ENCODE measurements around the gene SGO2. TPM values are rescaled to one million over a fixed set of nuclear protein-coding genes. Genes with fewer than 3 reads are reported as not detected.
"Not testable (repeated sequence)": the region's sequence is repeated elsewhere in the genome, so short reads cannot be mapped to it uniquely, and the experiment has no call there.

The SGO2 gene
- total RNA-seq, 1 donor from 2014 or later, result 3.3 TPM

DNA sequence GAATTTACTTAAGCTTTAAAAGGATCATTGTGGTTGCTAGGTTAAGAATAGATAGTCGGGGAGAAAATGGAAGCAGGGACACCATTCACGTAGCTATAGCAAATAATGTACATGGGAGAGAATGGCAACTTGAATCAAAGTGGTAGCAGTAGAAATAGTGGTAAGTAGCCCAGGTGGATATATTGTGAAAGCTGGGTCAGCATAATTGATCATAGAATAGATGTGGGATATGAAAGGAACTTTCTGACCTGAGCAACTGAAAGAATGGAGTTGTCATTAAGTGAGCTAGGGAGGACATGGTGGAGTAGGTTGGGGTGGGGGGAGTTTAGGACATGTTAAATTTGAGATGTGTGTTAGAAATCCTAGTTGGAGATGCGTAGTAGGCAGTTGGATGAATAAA is 2.2 kb downstream of the SGO2 start:
- peaks cover 2% of the 10 kb centered on the region for H3K36me3 Mint-ChIP-seq (ENCODE audit: low read depth)
- POLR2A ChIA-PET, result no interaction called here
- intact Hi-C loops (cut with micrococcal nuclease), result loop anchor here (5.0 to 10.0 kb wide), 5 partner anchors 334 to 1739 kb away; partner anchors contain the start of genes CLK1, FZD7, NOP58 and STRADB
- H3K4me1 Mint-ChIP-seq, result peaks cover 14% of the 10 kb centered on the region
- no peak overlapping the region for H3K27ac Mint-ChIP-seq
- peaks cover 5% of the 10 kb centered on the region for H3K27me3 Mint-ChIP-seq
- no peak for DNase-seq
- ATAC-seq (ENCODE audit: low read depth), result no peak
- H3K4me3 Mint-ChIP-seq, result no peak overlapping the region
- no peaks in the 10 kb centered on the region for H3K9me3 Mint-ChIP-seq
- CTCF ChIA-PET, result no interaction called here
- TF ChIP-seq, protein P1, sequence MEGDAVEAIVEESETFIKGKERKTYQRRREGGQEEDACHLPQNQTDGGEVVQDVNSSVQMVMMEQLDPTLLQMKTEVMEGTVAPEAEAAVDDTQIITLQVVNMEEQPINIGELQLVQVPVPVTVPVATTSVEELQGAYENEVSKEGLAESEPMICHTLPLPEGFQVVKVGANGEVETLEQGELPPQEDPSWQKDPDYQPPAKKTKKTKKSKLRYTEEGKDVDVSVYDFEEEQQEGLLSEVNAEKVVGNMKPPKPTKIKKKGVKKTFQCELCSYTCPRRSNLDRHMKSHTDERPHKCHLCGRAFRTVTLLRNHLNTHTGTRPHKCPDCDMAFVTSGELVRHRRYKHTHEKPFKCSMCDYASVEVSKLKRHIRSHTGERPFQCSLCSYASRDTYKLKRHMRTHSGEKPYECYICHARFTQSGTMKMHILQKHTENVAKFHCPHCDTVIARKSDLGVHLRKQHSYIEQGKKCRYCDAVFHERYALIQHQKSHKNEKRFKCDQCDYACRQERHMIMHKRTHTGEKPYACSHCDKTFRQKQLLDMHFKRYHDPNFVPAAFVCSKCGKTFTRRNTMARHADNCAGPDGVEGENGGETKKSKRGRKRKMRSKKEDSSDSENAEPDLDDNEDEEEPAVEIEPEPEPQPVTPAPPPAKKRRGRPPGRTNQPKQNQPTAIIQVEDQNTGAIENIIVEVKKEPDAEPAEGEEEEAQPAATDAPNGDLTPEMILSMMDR (IDR thresholded peaks at IDR 0.05), result no peak

DNA sequence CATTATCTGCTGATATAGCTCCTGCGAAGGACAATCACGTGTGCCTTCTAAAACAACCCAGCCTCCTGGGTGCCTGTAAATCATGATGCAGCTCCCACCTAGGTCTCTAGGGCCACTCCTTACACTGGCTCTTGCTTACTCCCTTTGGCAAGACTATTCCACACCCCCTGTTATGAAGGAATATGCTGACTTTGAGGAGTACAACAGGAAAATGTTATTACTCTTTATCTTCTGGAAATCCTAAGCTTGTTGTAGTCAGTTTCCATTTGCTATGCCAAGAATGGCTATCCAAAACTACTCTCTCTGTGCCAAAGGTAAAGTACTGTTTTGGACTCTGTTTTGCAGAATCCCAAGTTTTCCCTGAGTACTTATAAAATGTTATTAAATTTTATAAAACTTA is 7.7 kb downstream of the SGO2 start:
- POLR2A ChIA-PET, result no interaction called here

GRCh38 chr2:200534572-200534971 is 8.6 kb downstream of the SGO2 start:
- no peak overlapping the region for H3K27ac Mint-ChIP-seq
- POLR2A ChIA-PET, result no interaction called here
- H3K4me1 Mint-ChIP-seq, result no peaks in the 10 kb centered on the region
- no peak overlapping the region for H3K4me3 Mint-ChIP-seq
- CTCF ChIA-PET, result no interaction called here
- H3K36me3 Mint-ChIP-seq (ENCODE audit: low read depth), result peaks cover 6% of the 10 kb centered on the region
- ATAC-seq (ENCODE audit: low read depth) (no peak), DNase-seq (no peak)
- TF ChIP-seq, protein P1 (IDR thresholded peaks at IDR 0.05), result no peak
- intact Hi-C loops (cut with micrococcal nuclease), result no loop called here
- no peaks in the 10 kb centered on the region for H3K9me3 Mint-ChIP-seq
- H3K27me3 Mint-ChIP-seq, result no peaks in the 10 kb centered on the region

More for the DNA sequence above, 7.7 kb downstream of the SGO2 start:
- TF ChIP-seq, protein P1 (IDR thresholded peaks at IDR 0.05), result no peak
- ATAC-seq (ENCODE audit: low read depth), result no peak
- Mint-ChIP-seq H3K27ac (no peak overlapping the region), H3K9me3 (no peaks in the 10 kb centered on the region), H3K36me3 (ENCODE audit: low read depth) (peaks cover 3% of the 10 kb centered on the region), H3K4me1 (no peaks in the 10 kb centered on the region), H3K27me3 (no peaks in the 10 kb centered on the region), H3K4me3 (no peak overlapping the region)
- DNase-seq, result no peak
- CTCF ChIA-PET, result no interaction called here
- intact Hi-C loops (cut with micrococcal nuclease), result no loop called here

DNA sequence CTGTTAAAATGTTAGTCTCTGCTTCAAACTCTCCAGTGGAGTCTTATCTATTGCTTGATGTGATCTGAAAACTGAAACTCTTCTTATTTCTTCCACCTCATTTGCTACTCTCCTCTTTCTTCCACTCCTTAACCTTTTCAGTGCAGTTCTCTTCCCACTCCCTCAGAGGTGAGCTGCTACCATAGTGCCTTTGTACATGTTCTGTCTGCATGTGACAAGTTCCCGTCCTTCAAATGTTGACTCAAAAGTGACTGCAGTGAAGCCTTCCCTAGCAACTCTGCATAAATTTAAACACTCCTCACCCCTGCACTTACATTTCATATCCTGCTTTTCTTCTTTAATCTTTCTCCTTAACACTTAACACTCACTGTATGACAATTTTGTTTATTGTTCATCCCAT is 12.1 kb downstream of the SGO2 start:
- ATAC-seq (ENCODE audit: low read depth), result no peak
- TF ChIP-seq, protein P1 (IDR thresholded peaks at IDR 0.05), result no peak
- Mint-ChIP-seq H3K9me3 (no peaks in the 10 kb centered on the region), H3K27me3 (no peaks in the 10 kb centered on the region), H3K4me3 (no peak overlapping the region), H3K36me3 (ENCODE audit: low read depth) (peaks cover 20% of the 10 kb centered on the region), H3K4me1 (no peaks in the 10 kb centered on the region), H3K27ac (no peak overlapping the region)
- intact Hi-C loops (cut with micrococcal nuclease), result no loop called here
- ChIA-PET POLR2A (no interaction called here), CTCF (no interaction called here)
- no peak for DNase-seq

DNA sequence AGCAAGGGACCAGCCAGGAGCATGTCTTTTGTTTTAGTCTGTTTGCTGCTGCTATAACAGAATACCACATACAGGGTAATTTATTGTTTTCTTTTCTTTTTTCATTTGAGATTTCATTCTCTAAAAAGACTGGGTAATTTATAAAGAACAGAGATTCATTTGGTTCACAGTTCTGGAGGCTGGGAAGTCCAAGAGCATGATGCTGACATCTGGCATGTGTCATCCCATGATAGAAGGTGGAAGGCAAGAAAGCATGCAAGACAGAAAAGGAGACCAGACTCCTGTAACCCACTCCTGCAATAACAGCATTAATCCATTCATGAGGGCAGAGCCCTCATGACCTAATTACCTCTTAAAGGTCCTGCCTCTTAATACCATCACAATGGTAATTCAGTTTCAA is 14.8 kb downstream of the SGO2 start:
- intact Hi-C loops (cut with micrococcal nuclease), result no loop called here
- Mint-ChIP-seq H3K4me3 (no peak overlapping the region), H3K4me1 (no peaks in the 10 kb centered on the region), H3K27me3 (no peaks in the 10 kb centered on the region), H3K9me3 (no peaks in the 10 kb centered on the region), H3K36me3 (ENCODE audit: low read depth) (peaks cover 20% of the 10 kb centered on the region), H3K27ac (no peak overlapping the region)
- no peak for DNase-seq
- TF ChIP-seq, protein P1 (IDR thresholded peaks at IDR 0.05), result no peak
- ChIA-PET CTCF (no interaction called here), POLR2A (no interaction called here)
- ATAC-seq (ENCODE audit: low read depth), result no peak

- H3K27ac Mint-ChIP-seq; H3K27me3 Mint-ChIP-seq; H3K36me3 Mint-ChIP-seq (ENCODE audit: low read depth); H3K4me1 Mint-ChIP-seq; H3K4me3 Mint-ChIP-seq; H3K9me3 Mint-ChIP-seq; CTCF ChIA-PET; POLR2A ChIA-PET; ATAC-seq (ENCODE audit: low read depth); DNase-seq; intact Hi-C loops (cut with micrococcal nuclease): not testable (repeated sequence)
Measured at GRCh38 chr2:200566596-200566995, 40.6 kb downstream of the SGO2 start.
